Endodermal cell (in vitro differentiated cells): ENCODE results near the gene ACACA. TPM values are rescaled to one million over a fixed set of nuclear protein-coding genes. Genes with fewer than 3 reads are reported as not detected.
A peak's percentile ranks its signal among the peaks of the same experiment; 100 is the strongest.

Experiments used
- DNase-seq: peaks from one replicate; pipeline ENCODE4 v3.0.0-alpha.2; 2017
- H3K27ac ChIP-seq: 2 replicates; pipeline ENCODE4 v1.5.1; 2013; ENCODE audit warnings: mild to moderate bottlenecking, low read depth, low read length, moderate library complexity
- H3K27me3 ChIP-seq: 2 replicates; pipeline ENCODE4 v1.6.1; 2013; ENCODE audit warnings: mild to moderate bottlenecking, low read length, moderate library complexity; ENCODE audit not compliant: insufficient read depth, control insufficient read depth, poor library complexity, severe bottlenecking
- H3K36me3 ChIP-seq: 2 replicates; pipeline ENCODE4 v1.7.0; 2013; ENCODE audit warnings: mild to moderate bottlenecking, low read length, moderate library complexity; ENCODE audit not compliant: control insufficient read depth, insufficient read depth
- H3K4me1 ChIP-seq: one replicate; pipeline ENCODE4 v1.7.0; 2013; ENCODE audit warnings: low read length; ENCODE audit not compliant: control insufficient read depth, insufficient read depth
- H3K4me3 ChIP-seq: 2 replicates; pipeline ENCODE4 v1.5.1; 2013; ENCODE audit warnings: mild to moderate bottlenecking, low read length, moderate library complexity
- H3K9ac ChIP-seq: 2 replicates; pipeline ENCODE4 v1.6.1; 2013; ENCODE audit warnings: mild to moderate bottlenecking, low read length, moderate library complexity; ENCODE audit not compliant: poor library complexity, severe bottlenecking; ENCODE audit errors: extremely low read depth
- H3K9me3 ChIP-seq: 2 replicates; pipeline ENCODE4 v1.6.1; 2013; ENCODE audit warnings: mild to moderate bottlenecking, low read length, moderate library complexity; ENCODE audit not compliant: control insufficient read depth
- H3K27ac Mint-ChIP-seq: 2 replicates; pipeline ENCODE4 v1.8.0; 2020; ENCODE audit warnings: mixed read lengths
- H3K27me3 Mint-ChIP-seq: 2 replicates; pipeline ENCODE4 v1.8.0; 2021; ENCODE audit warnings: mild to moderate bottlenecking, mixed read lengths; ENCODE audit not compliant: insufficient read depth
- H3K36me3 Mint-ChIP-seq: 2 replicates; pipeline ENCODE4 v1.8.0; 2020; ENCODE audit warnings: low read depth, mixed read lengths
- H3K4me1 Mint-ChIP-seq: 2 replicates; pipeline ENCODE4 v1.8.0; 2020; ENCODE audit warnings: mixed read lengths
- H3K4me3 Mint-ChIP-seq: 2 replicates; pipeline ENCODE4 v1.8.0; 2020; ENCODE audit warnings: mild to moderate bottlenecking, moderate library complexity, mixed read lengths
- H3K9me3 Mint-ChIP-seq: 2 replicates; pipeline ENCODE4 v1.8.0; 2020; ENCODE audit warnings: mild to moderate bottlenecking, mixed read lengths
- WGBS, 2 experiments: methylation state at CpG; one replicate each; pipeline versions ENCODE4 v1.1.5 to v1.1.7; 2013; ENCODE audit warnings: missing lambda C conversion rate in 2 of 2, mixed read lengths in 1 of 2; ENCODE audit not compliant: insufficient coverage in 1 of 2, insufficient read length in 1 of 2; 5-methylcytosine and 5-hydroxymethylcytosine counted together
- total RNA-seq, 2 donors: library from RNA; stranded (reverse); fragmentation: NEBNext Ultra II Directional in 1 of 2; extraction: Animal tissue kit (Norgen Biotek cat#: 25700) in 1 of 2; gene quantifications; 2 replicates in 1 of 2; 3 replicates in 1 of 2; pipeline ENCODE4 v1.2.1, GENCODE V29; 2021
- TF ChIP-seq, protein P1 (sequence below): fragments of 200-600 bp; sonication (generic); conservative IDR thresholded peaks from 2 replicates; pipeline ENCODE4 v1.5.0; 2021; ENCODE audit warnings: antibody characterized with exemption, mild to moderate bottlenecking

ACACA gene
- total RNA-seq, 2 donors from 2014 or later: 66.7 to 68.6 TPM

DNA sequence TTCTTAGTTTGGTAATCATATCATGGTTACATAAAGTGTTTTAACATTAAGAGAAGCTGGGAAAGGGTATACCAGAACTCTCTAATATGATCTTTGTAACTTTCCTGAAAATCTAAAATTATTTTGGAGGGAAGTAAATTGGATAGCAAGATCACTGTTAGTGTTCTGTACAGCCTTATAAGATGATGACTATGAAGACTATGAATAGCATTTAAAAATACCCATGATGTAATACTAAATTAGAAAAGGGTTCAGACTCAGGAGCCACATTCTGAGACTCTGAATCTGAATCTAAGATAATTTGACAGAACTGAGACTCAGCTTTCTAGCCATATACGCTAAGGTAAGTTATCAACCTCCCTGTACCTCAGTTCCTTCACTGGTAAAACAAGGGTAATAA lies 238.9 kb downstream of the ACACA start:
- TF ChIP-seq, protein P1, sequence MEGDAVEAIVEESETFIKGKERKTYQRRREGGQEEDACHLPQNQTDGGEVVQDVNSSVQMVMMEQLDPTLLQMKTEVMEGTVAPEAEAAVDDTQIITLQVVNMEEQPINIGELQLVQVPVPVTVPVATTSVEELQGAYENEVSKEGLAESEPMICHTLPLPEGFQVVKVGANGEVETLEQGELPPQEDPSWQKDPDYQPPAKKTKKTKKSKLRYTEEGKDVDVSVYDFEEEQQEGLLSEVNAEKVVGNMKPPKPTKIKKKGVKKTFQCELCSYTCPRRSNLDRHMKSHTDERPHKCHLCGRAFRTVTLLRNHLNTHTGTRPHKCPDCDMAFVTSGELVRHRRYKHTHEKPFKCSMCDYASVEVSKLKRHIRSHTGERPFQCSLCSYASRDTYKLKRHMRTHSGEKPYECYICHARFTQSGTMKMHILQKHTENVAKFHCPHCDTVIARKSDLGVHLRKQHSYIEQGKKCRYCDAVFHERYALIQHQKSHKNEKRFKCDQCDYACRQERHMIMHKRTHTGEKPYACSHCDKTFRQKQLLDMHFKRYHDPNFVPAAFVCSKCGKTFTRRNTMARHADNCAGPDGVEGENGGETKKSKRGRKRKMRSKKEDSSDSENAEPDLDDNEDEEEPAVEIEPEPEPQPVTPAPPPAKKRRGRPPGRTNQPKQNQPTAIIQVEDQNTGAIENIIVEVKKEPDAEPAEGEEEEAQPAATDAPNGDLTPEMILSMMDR: no peak
- WGBS, 2 experiments: 100% methylated on average over 1 of the region's 1 CpG; no CpG with 5 or more reads in 1 of the 2 experiments
- Mint-ChIP-seq H3K4me3 (no peak overlapping the region), H3K4me1 (peaks cover 25% of the 10 kb centered on the region), H3K36me3 (no peaks in the 10 kb centered on the region), H3K27ac (no peak overlapping the region), H3K27me3 (no peaks in the 10 kb centered on the region), H3K9me3 (no peaks in the 10 kb centered on the region)
- Histone ChIP-seq H3K4me1 (no peaks in the 10 kb centered on the region), H3K9ac (no peak overlapping the region), H3K27me3 (no peaks in the 10 kb centered on the region), H3K36me3 (peaks cover 4% of the 10 kb centered on the region), H3K4me3 (no peak overlapping the region), H3K27ac (no peak overlapping the region), H3K9me3 (no peaks in the 10 kb centered on the region)
- no peak for DNase-seq

DNA sequence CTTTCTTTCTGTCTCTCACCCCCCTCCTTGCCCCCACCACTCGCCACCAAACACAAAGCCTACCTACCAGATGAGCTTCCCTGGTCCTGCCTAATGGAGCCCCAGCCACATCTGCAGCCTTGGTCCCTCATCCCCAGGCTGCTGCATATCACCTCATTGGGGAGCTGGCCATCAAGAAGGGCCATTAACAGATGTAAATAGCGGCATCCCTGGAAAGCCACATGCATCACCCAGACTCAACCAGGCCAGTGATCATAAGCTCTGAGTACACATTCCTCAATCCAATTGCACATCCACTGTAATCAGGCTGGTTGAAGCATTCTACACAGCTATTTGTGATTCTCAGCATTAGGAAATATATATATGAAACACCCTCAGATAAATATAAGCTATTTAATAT lies 242.6 kb downstream of the ACACA start:
- Mint-ChIP-seq H3K27ac (no peak overlapping the region), H3K27me3 (no peaks in the 10 kb centered on the region), H3K4me1 (peaks cover 32% of the 10 kb centered on the region), H3K36me3 (peaks cover 15% of the 10 kb centered on the region), H3K4me3 (no peak overlapping the region), H3K9me3 (no peaks in the 10 kb centered on the region)
- Histone ChIP-seq H3K9ac (no peak overlapping the region), H3K27me3 (no peaks in the 10 kb centered on the region), H3K36me3 (peaks cover 20% of the 10 kb centered on the region), H3K4me3 (no peak overlapping the region), H3K27ac (no peak overlapping the region), H3K9me3 (no peaks in the 10 kb centered on the region), H3K4me1 (no peaks in the 10 kb centered on the region)
- TF ChIP-seq, protein P1: no peak
- no peak for DNase-seq
- WGBS, 2 experiments: 90% methylated on average over 2 of the region's 2 CpGs; no CpG with 5 or more reads in 1 of the 2 experiments

DNA sequence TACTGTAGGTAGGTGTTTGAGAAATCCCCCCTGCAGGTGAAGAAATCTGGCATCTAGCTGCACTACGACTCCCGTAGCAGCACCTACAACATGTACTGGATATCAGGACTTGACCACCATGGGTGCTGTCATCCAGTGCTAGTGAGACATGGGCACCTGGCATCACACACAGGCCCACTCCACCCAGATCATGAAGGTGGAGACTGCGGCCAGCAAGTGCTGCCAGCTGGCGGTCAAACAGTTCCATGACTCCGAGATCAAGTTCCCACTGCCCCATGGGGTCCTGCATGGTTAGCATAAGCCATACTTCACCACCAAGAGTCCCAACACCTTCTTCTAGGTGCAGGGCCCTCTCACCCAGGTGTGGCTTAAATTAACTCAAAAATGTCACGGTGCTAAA lies 243.8 kb downstream of the ACACA start:
- Mint-ChIP-seq H3K27ac (no peak overlapping the region), H3K4me1 (peaks cover 32% of the 10 kb centered on the region), H3K4me3 (no peak overlapping the region), H3K36me3 (peaks cover 21% of the 10 kb centered on the region), H3K9me3 (no peaks in the 10 kb centered on the region), H3K27me3 (no peaks in the 10 kb centered on the region)
- no peaks in the 10 kb centered on the region for H3K9me3 ChIP-seq
- H3K36me3 ChIP-seq: peaks cover 31% of the 10 kb centered on the region
- no peak overlapping the region for H3K27ac ChIP-seq
- H3K9ac ChIP-seq: no peak overlapping the region
- DNase-seq: peak; percentile 64
- no peaks in the 10 kb centered on the region for H3K4me1 ChIP-seq
- H3K27me3 ChIP-seq: no peaks in the 10 kb centered on the region
- 86 to 96% methylated on average over 3 to 6 of the region's 6 CpGs for WGBS, 2 experiments
- TF ChIP-seq, protein P1: peak; percentile 52
- no peak overlapping the region for H3K4me3 ChIP-seq
